Lower leg skin (tissue), 3 donors: ENCODE measurements around the gene SART1.

ENCODE experiments used
- POLR2A ChIP-seq, 2 donors: fragments of 450-650 bp; IDR thresholded peaks; one replicate each; pipeline ENCODE4 v1.6.1; 2016 to 2017; ENCODE audit warnings: antibody characterized with exemption in 2 of 2, mild to moderate bottlenecking in 1 of 2, moderate library complexity in 1 of 2
- TF ChIP-seq, protein P1 (sequence below), 3 donors: fragments of 450-650 bp; IDR thresholded peaks; one replicate each; pipeline ENCODE4 v1.5.1; 2016; ENCODE audit warnings: antibody characterized with exemption in 3 of 3, mild to moderate bottlenecking in 3 of 3, moderate library complexity in 2 of 3

DNA sequence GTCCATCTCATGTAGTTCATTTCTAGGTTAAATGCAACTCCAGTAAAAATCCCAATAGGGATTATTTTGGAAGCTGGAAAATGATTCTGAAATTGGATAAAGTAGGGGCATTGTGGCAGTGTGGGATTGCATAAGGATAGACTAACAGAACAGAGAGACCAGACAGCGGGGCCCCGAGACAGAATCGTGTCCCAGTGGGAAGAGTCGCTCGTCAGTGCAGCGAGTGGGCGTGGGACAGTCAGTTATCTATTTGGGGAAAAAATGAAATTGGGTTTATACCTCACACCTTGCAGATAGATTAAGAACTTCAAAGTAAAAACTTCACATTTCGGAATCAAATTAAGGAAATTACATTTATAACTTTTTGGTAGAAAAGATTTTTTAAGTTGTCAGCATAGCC is 10.6 kb downstream of the SART1 start:
- TF ChIP-seq, protein P1, sequence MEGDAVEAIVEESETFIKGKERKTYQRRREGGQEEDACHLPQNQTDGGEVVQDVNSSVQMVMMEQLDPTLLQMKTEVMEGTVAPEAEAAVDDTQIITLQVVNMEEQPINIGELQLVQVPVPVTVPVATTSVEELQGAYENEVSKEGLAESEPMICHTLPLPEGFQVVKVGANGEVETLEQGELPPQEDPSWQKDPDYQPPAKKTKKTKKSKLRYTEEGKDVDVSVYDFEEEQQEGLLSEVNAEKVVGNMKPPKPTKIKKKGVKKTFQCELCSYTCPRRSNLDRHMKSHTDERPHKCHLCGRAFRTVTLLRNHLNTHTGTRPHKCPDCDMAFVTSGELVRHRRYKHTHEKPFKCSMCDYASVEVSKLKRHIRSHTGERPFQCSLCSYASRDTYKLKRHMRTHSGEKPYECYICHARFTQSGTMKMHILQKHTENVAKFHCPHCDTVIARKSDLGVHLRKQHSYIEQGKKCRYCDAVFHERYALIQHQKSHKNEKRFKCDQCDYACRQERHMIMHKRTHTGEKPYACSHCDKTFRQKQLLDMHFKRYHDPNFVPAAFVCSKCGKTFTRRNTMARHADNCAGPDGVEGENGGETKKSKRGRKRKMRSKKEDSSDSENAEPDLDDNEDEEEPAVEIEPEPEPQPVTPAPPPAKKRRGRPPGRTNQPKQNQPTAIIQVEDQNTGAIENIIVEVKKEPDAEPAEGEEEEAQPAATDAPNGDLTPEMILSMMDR (IDR thresholded peaks at IDR 0.05), result no peak
- TF ChIP-seq POLR2A (IDR thresholded peaks at IDR 0.05), result no peak
